GM20431 (cell line): Measurements from ENCODE around the gene ODF2.
"Not testable (repeated sequence)": the region's sequence is repeated elsewhere in the genome, so short reads cannot be mapped to it uniquely, and the experiment has no call there.

Source experiments
- in situ Hi-C: fragments of 300-500 bp; cut with MseI, MboI; formaldehyde crosslinking; loops from one replicate; pipeline ENCODE4 v1.15.0; 2020; ENCODE audit warnings: low sequenced_read_pairs; ENCODE audit not compliant: unreplicated experiment

ODF2 gene

GRCh38 chr9:128479262-128479661, 23.5 kb downstream of the ODF2 start:
- in situ Hi-C loops = no loop called here

- in situ Hi-C loops = no loop called here
Measured at GRCh38 chr9:128481561-128481960, 25.8 kb downstream of the ODF2 start.

GRCh38 chr9:128482186-128482585, 26.4 kb downstream of the ODF2 start:
- in situ Hi-C loops = no loop called here

- in situ Hi-C loops = no loop called here
Measured at GRCh38 chr9:128484686-128485413, 29.0 kb downstream of the ODF2 start.

GRCh38 chr9:128485414-128485855, 29.6 kb downstream of the ODF2 start:
- in situ Hi-C loops = no loop called here

GRCh38 chr9:128486201-128486600, 30.4 kb downstream of the ODF2 start:
- in situ Hi-C loops = no loop called here

- in situ Hi-C loops = no loop called here
Measured at GRCh38 chr9:128493424-128493823, 37.6 kb downstream of the ODF2 start.

- in situ Hi-C loops = no loop called here
Measured at GRCh38 chr9:128494108-128494745, 38.4 kb downstream of the ODF2 start.

- in situ Hi-C loops = no loop called here
Measured at GRCh38 chr9:128494746-128495129, 38.9 kb downstream of the ODF2 start.

GRCh38 chr9:128495296-128495695, 39.5 kb downstream of the ODF2 start:
- in situ Hi-C loops = no loop called here

GRCh38 chr9:128495804-128496417, 40.1 kb downstream of the ODF2 start:
- in situ Hi-C loops = no loop called here

- in situ Hi-C loops = no loop called here
Measured at GRCh38 chr9:128497824-128498610, 42.2 kb downstream of the ODF2 start.

- in situ Hi-C loops = no loop called here
Measured at GRCh38 chr9:128498911-128499310, 43.1 kb downstream of the ODF2 start.

GRCh38 chr9:128499920-128500319, 44.1 kb downstream of the ODF2 start:
- in situ Hi-C loops = no loop called here

GRCh38 chr9:128503415-128503825, 47.6 kb downstream of the ODF2 start:
- in situ Hi-C loops = not testable (repeated sequence)

- in situ Hi-C loops = no loop called here
Measured at GRCh38 chr9:128503870-128504269, 48.1 kb downstream of the ODF2 start.

- in situ Hi-C loops = no loop called here
Measured at GRCh38 chr9:128504485-128505413, 48.9 kb downstream of the ODF2 start, which contains the start of gene GLE1. GLE1 (plus strand) TSS chr9:128504719; CDS start chr9:128504806, 87 bp downstream.

- in situ Hi-C loops = no loop called here
Measured at GRCh38 chr9:128505414-128505765, 49.6 kb downstream of the ODF2 start.

GRCh38 chr9:128505906-128506305, 50.1 kb downstream of the ODF2 start:
- in situ Hi-C loops = not testable (repeated sequence)
